H1 (cell line): Measurements from ENCODE around the gene RGS6. TPM values are rescaled to one million over a fixed set of nuclear protein-coding genes. Genes with fewer than 3 reads are reported as not detected.

Experiments
- CTCF ChIA-PET: fragments of 300-600 bp; sonication (Branson Sonifier 250); formaldehyde crosslinking; loops from one replicate; lab custom pipeline; 2021; ENCODE audit not compliant: partially characterized antibody; lab: Charles Lee
- POLR2A ChIA-PET: fragments of 300-600 bp; sonication (Branson Sonifier 250); formaldehyde crosslinking; loops from one replicate; lab custom pipeline; 2021; ENCODE audit warnings: inconsistent platforms; ENCODE audit not compliant: partially characterized antibody; lab: Charles Lee
- DNase-seq, 2 experiments: peaks; one replicate each; pipeline versions ENCODE4 v3.0.0 to v3.0.0-alpha.2; 2010 to 2022; ENCODE audit warnings: low spot score in 2 of 2, low read depth in 1 of 2, mixed read lengths in 1 of 2
- FAIRE-seq: peaks from 2 replicates; lab custom pipeline; 2011; peaks lifted over from hg19 to GRCh38; lab: Jason Lieb, UNC
- H2AFZ ChIP-seq: 2 replicates; pipeline ENCODE4 v1.8.1; 2012; ENCODE audit warnings: low read length, inconsistent platforms
- H2AK5ac ChIP-seq: 2 replicates; pipeline ENCODE4 v1.6.1; 2013; ENCODE audit warnings: low read depth, low read length
- H2BK120ac ChIP-seq: replicated peaks from 2 replicates; pipeline ENCODE3; 2013; ENCODE audit warnings: low read depth, low read length, inconsistent platforms
- H2BK12ac ChIP-seq: 2 replicates; pipeline ENCODE4 v1.6.1; 2013; ENCODE audit warnings: low read depth, low read length
- H2BK15ac ChIP-seq: 2 replicates; pipeline ENCODE4 v1.6.1; 2013; ENCODE audit warnings: low read length
- H2BK20ac ChIP-seq: 2 replicates; pipeline ENCODE4 v1.6.1; 2013; ENCODE audit warnings: low read length
- H2BK5ac ChIP-seq: 2 replicates; pipeline ENCODE4 v1.6.1; 2013; ENCODE audit warnings: low read depth, low read length
- H3K14ac ChIP-seq: 2 replicates; pipeline ENCODE4 v1.6.1; 2013; ENCODE audit warnings: inconsistent platforms; ENCODE audit not compliant: insufficient read length
- H3K18ac ChIP-seq: 2 replicates; pipeline ENCODE4 v1.6.1; 2013; ENCODE audit warnings: low read length; ENCODE audit errors: extremely low read depth
- H3K23ac ChIP-seq: 2 replicates; pipeline ENCODE4 v1.6.1; 2013; ENCODE audit warnings: inconsistent platforms; ENCODE audit not compliant: insufficient read length
- H3K23me2 ChIP-seq: 2 replicates; pipeline ENCODE4 v1.6.1; 2013; ENCODE audit warnings: low read depth, low read length
- H3K27ac ChIP-seq: 2 replicates; pipeline ENCODE4 v1.6.1; 2011; ENCODE audit warnings: low read depth, low read length, inconsistent platforms
- H3K27me3 ChIP-seq, 4 experiments: replicated peaks in 1 of 4; 1 replicate in 1 of 4; 2 replicates in 3 of 4; pipeline versions ENCODE4 v1.6.1 to v1.8.1; 2011 to 2013; ENCODE audit warnings: low read length in 3 of 4, mild to moderate bottlenecking in 3 of 4, inconsistent platforms in 2 of 4, mixed read lengths in 2 of 4, moderate library complexity in 1 of 4; ENCODE audit not compliant: control insufficient read depth in 3 of 4, insufficient read depth in 3 of 4; ENCODE audit errors: extremely low read depth in 1 of 4
- H3K36me3 ChIP-seq, 4 experiments: 2 replicates each; pipeline versions ENCODE4 v1.6.1 to v1.8.1; 2011 to 2013; ENCODE audit warnings: mild to moderate bottlenecking in 4 of 4, low read length in 3 of 4, moderate library complexity in 2 of 4, control low read depth in 1 of 4, inconsistent platforms in 1 of 4; ENCODE audit not compliant: insufficient read depth in 4 of 4, control insufficient read depth in 2 of 4
- H3K4ac ChIP-seq: replicated peaks from 2 replicates; pipeline ENCODE3; 2013; ENCODE audit warnings: low read length, low read depth, mixed read lengths, inconsistent platforms; ENCODE audit not compliant: insufficient read length
- H3K4me1 ChIP-seq, 4 experiments: replicated peaks in 1 of 4; 1 replicate in 1 of 4; 2 replicates in 3 of 4; pipeline versions ENCODE4 v1.6.1 to v1.8.1; 2011 to 2013; ENCODE audit warnings: low read length in 3 of 4, inconsistent platforms in 2 of 4, mixed read lengths in 1 of 4; ENCODE audit not compliant: insufficient read depth in 4 of 4, control insufficient read depth in 3 of 4
- H3K4me2 ChIP-seq, 2 experiments: 2 replicates each; pipeline versions ENCODE4 v1.6.1 to v1.8.1; 2011 to 2013; ENCODE audit warnings: low read depth in 2 of 2, low read length in 2 of 2, control low read depth in 1 of 2, inconsistent platforms in 1 of 2, mild to moderate bottlenecking in 1 of 2; ENCODE audit not compliant: insufficient read depth in 1 of 2
- H3K4me3 ChIP-seq, 4 experiments: fragments of 200-600, 300-600 bp in 1 of 4; sonication (generic), shearing (Covaris generic), sonication (Bioruptor Twin) in 1 of 4; 2 replicates each; pipeline versions ENCODE4 v1.5.1 to v1.8.1; 2011 to 2016; ENCODE audit warnings: low read length in 4 of 4, low read depth in 3 of 4, control low read depth in 2 of 4, inconsistent platforms in 2 of 4, mild to moderate bottlenecking in 2 of 4, mixed read lengths in 1 of 4, moderate library complexity in 1 of 4; ENCODE audit not compliant: insufficient read depth in 2 of 4; ENCODE audit errors: extremely low read depth in 1 of 4
- H3K56ac ChIP-seq: replicated peaks from 2 replicates; pipeline ENCODE3; 2013; ENCODE audit warnings: low read depth, mild to moderate bottlenecking, mixed read lengths, low read length, inconsistent platforms; ENCODE audit not compliant: insufficient read length
- H3K79me1 ChIP-seq: 2 replicates; pipeline ENCODE4 v1.6.1; 2013; ENCODE audit warnings: low read depth, low read length, control low read depth
- H3K79me2 ChIP-seq, 2 experiments: 2 replicates each; pipeline versions ENCODE4 v1.6.1 to v1.8.1; 2012 to 2013; ENCODE audit warnings: low read length in 2 of 2, mild to moderate bottlenecking in 2 of 2, inconsistent platforms in 1 of 2; ENCODE audit not compliant: insufficient read depth in 2 of 2, control insufficient read depth in 1 of 2
- H3K9ac ChIP-seq, 4 experiments: replicated peaks in 1 of 4; 1 replicate in 1 of 4; 2 replicates in 3 of 4; pipeline versions ENCODE4 v1.6.1 to v1.8.1; 2011 to 2013; ENCODE audit warnings: low read depth in 3 of 4, low read length in 3 of 4, control low read depth in 2 of 4, mild to moderate bottlenecking in 2 of 4, moderate library complexity in 2 of 4, inconsistent platforms in 1 of 4; ENCODE audit errors: extremely low read depth in 1 of 4
- H3K9me3 ChIP-seq, 2 experiments: 2 replicates each; pipeline versions ENCODE4 v1.6.1 to v1.8.1; 2012 to 2013; ENCODE audit warnings: mild to moderate bottlenecking in 2 of 2, moderate library complexity in 2 of 2, control low read depth in 1 of 2, inconsistent platforms in 1 of 2, low read depth in 1 of 2, low read length in 1 of 2, mixed read lengths in 1 of 2; ENCODE audit not compliant: insufficient read depth in 2 of 2
- H4K20me1 ChIP-seq, 2 experiments: replicated peaks in 1 of 2; 2 replicates each; pipeline versions ENCODE3 to v1.8.1; 2011 to 2013; ENCODE audit warnings: inconsistent platforms in 2 of 2, low read length in 2 of 2, mild to moderate bottlenecking in 1 of 2; ENCODE audit not compliant: insufficient read depth in 2 of 2, control insufficient read depth in 1 of 2
- H4K5ac ChIP-seq: 2 replicates; pipeline ENCODE4 v1.6.1; 2013; ENCODE audit warnings: low read length, low read depth, mixed read lengths, inconsistent platforms; ENCODE audit not compliant: insufficient read length
- H4K8ac ChIP-seq: 2 replicates; pipeline ENCODE4 v1.8.0; 2013; ENCODE audit warnings: mild to moderate bottlenecking, moderate library complexity, low read length, inconsistent platforms; ENCODE audit not compliant: insufficient read depth; ENCODE audit errors: extremely low read depth
- H4K91ac ChIP-seq: replicated peaks from 2 replicates; pipeline ENCODE3; 2013; ENCODE audit warnings: low read length, mixed read lengths, inconsistent platforms; ENCODE audit not compliant: insufficient read length
- CREB1 ChIP-seq: IDR thresholded peaks from 2 replicates; pipeline ENCODE4 v1.6.1; 2012; ENCODE audit warnings: inconsistent platforms
- FOSL1 ChIP-seq: IDR thresholded peaks from 2 replicates; pipeline ENCODE4 v1.6.1; 2011; ENCODE audit warnings: mild to moderate bottlenecking, low read depth, low read length, moderate library complexity; ENCODE audit not compliant: insufficient read depth
- HDAC6 ChIP-seq: IDR thresholded peaks from one replicate; pipeline ENCODE4 v1.7.1; 2012; ENCODE audit warnings: low read depth, mild to moderate bottlenecking, inconsistent platforms, low read length, moderate library complexity
- NRF1 ChIP-seq: IDR thresholded peaks from 2 replicates; pipeline ENCODE4 v1.6.1; 2011; ENCODE audit warnings: mild to moderate bottlenecking, low read depth, low read length, improper control_type of control experiment
- RAD21 ChIP-seq, 2 experiments: IDR thresholded peaks in 1 of 2; conservative IDR thresholded peaks in 1 of 2; 2 replicates each; pipeline ENCODE4 v1.6.1; 2011; ENCODE audit warnings: low read depth in 2 of 2, low read length in 2 of 2, improper control_type of control experiment in 1 of 2, inconsistent platforms in 1 of 2, mild to moderate bottlenecking in 1 of 2, moderate library complexity in 1 of 2
- RNF2 ChIP-seq: fragments of 200-900, 300-1000 bp; sonication (generic); IDR thresholded peaks from 2 replicates; pipeline ENCODE4 v1.7.1; 2016; ENCODE audit warnings: borderline replicate concordance, low read depth, mild to moderate bottlenecking, antibody characterized with exemption, low read length; ENCODE audit not compliant: poor library complexity, severe bottlenecking; ENCODE audit errors: missing control alignments
- RXRA ChIP-seq: IDR thresholded peaks from 2 replicates; pipeline ENCODE4 v1.6.1; 2011; ENCODE audit warnings: low read depth, mild to moderate bottlenecking, low read length, moderate library complexity; ENCODE audit not compliant: insufficient read depth
- SP4 ChIP-seq: IDR thresholded peaks from 2 replicates; pipeline ENCODE4 v1.6.1; 2012; ENCODE audit warnings: low read length, inconsistent platforms
- TCF12 ChIP-seq: IDR thresholded peaks from 2 replicates; pipeline ENCODE4 v1.6.1; 2011; ENCODE audit warnings: low read depth, mild to moderate bottlenecking, low read length
- WGBS, 2 experiments: shearing (Covaris generic) in 1 of 2; methylation state at CpG; one replicate each; pipeline versions ENCODE4 v1.1.6 to v1.1.7; 2013 to 2015; ENCODE audit warnings: low lambda C conversion rate in 2 of 2, mixed read lengths in 2 of 2, inconsistent platforms in 1 of 2, low coverage in 1 of 2, missing lambda C conversion rate in 1 of 2; ENCODE audit not compliant: insufficient replicate concordance in 2 of 2, insufficient coverage in 1 of 2, insufficient read length in 1 of 2; ENCODE audit errors: extremely low coverage in 1 of 2, missing lambda C conversion rate in 1 of 2; 5-methylcytosine and 5-hydroxymethylcytosine counted together
- polyA plus RNA-seq, 7 experiments: library from polyadenylated mRNA; depleted of rRNA in 3 of 7; stranded (reverse) in 5 of 7; unstranded in 2 of 7; fragments of >200 nt in 5 of 7; fragments of 200-250 nt in 2 of 7; gene quantifications; 1 replicate in 5 of 7; 2 replicates in 1 of 7; 4 replicates in 1 of 7; pipeline versions ENCODE4 v1.2.1 to v1.2.3, GENCODE V29; 2011 to 2013; ENCODE audit warnings: missing spikeins in 2 of 7, mixed read lengths in 2 of 7
- total RNA-seq: library from RNA; stranded (reverse); fragmentation: NEBNext Ultra II Directional; extraction: Animal tissue kit (Norgen Biotek cat#: 25700); gene quantifications from 2 replicates; pipeline ENCODE4 v1.2.1, GENCODE V29; 2021
- TF ChIP-seq, protein P1 (sequence below): IDR thresholded peaks from 2 replicates; pipeline ENCODE4 v1.6.1; 2011; ENCODE audit warnings: low read length, improper control_type of control experiment

The RGS6 gene
- total and polyA plus RNA-seq, 2 of the 8 experiments (the other 6 are each of a cell fraction or from before 2014, with no cell fraction given): 0.26 to 1.1 TPM

DNA sequence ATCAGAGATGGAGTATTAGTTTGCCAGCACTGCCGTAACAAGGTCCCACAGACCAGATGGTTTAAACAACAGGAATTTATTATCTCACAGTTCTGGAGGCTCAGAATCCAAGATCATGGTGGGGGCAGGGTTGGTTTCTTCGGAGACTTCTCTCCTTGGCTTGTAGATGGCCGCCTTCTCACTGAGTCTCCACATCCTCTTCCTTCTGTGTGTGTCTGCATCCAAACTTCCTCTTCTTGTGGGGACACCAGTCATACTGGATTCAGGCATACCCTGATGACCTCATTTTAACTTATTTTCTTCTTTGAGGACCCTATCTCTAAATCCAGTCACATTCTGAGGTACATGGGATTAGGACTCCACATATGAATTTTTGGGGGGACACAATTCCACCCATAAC, 455.5 kb downstream of the RGS6 start:
- Histone ChIP-seq H3K4ac (no peak overlapping the region), H3K79me2 (no peaks in the 10 kb centered on the region), H2BK120ac (no peak overlapping the region), H3K23ac (no peak overlapping the region), H2BK5ac (no peak overlapping the region), H3K18ac (no peak overlapping the region), H3K27me3 (no peaks in the 10 kb centered on the region), H2AFZ (no peak overlapping the region), H3K4me3 (no peak overlapping the region), H3K56ac (no peak overlapping the region), H3K23me2 (no peaks in the 10 kb centered on the region), H3K79me1 (no peaks in the 10 kb centered on the region), H4K5ac (no peak overlapping the region), H2BK20ac (no peak overlapping the region), H3K36me3 (no peaks in the 10 kb centered on the region), H3K14ac (no peak overlapping the region), H4K91ac (no peak overlapping the region), H2BK15ac (no peak overlapping the region), H3K9me3 (0 out of 4 replicates have a peak, but pooled peaks cover 0 to 2% of the 10 kb centered on the region in 2 experiments), H2AK5ac (no peak overlapping the region), H2BK12ac (no peak overlapping the region), H4K8ac (no peak overlapping the region), H3K9ac (no peak overlapping the region), H3K4me2 (no peak overlapping the region), H3K27ac (no peak overlapping the region), H4K20me1 (no peaks in the 10 kb centered on the region), H3K4me1 (no peaks in the 10 kb centered on the region)
- ChIA-PET CTCF (no interaction called here), POLR2A (no interaction called here)
- no peak for FAIRE-seq
- no peak for DNase-seq
- WGBS, 2 experiments: 88% methylated on average over 3 of the region's 3 CpGs; no CpG with 5 or more reads in 1 of the 2 experiments
- TF ChIP-seq HDAC6 (no peak), SP4 (no peak), TCF12 (no peak), NRF1 (no peak), RXRA (no peak), RAD21 (IDR thresholded peaks at IDR 0.05 in 1 of 2, conservative IDR thresholded peaks at IDR 0.05 in 1 of 2; ENCODE audit: low read depth in 2 of 2, low read length in 2 of 2) (no peak), FOSL1 (no peak), CREB1 (no peak), RNF2 (no peak)
- TF ChIP-seq, protein P1, sequence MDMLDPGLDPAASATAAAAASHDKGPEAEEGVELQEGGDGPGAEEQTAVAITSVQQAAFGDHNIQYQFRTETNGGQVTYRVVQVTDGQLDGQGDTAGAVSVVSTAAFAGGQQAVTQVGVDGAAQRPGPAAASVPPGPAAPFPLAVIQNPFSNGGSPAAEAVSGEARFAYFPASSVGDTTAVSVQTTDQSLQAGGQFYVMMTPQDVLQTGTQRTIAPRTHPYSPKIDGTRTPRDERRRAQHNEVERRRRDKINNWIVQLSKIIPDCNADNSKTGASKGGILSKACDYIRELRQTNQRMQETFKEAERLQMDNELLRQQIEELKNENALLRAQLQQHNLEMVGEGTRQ: no peak
